Midbrain (tissue), 1 donor: ENCODE measurements around the gene S100A12.
A peak's percentile ranks its signal among the peaks of the same experiment; 100 is the strongest.
"Not testable (repeated sequence)": the region's sequence is repeated elsewhere in the genome, so short reads cannot be mapped to it uniquely, and the experiment has no call there.

Source experiments
- DNase-seq: peaks from one replicate; lab custom pipeline; 2025; lab: John Stamatoyannopoulos, UW

Gene S100A12

DNA sequence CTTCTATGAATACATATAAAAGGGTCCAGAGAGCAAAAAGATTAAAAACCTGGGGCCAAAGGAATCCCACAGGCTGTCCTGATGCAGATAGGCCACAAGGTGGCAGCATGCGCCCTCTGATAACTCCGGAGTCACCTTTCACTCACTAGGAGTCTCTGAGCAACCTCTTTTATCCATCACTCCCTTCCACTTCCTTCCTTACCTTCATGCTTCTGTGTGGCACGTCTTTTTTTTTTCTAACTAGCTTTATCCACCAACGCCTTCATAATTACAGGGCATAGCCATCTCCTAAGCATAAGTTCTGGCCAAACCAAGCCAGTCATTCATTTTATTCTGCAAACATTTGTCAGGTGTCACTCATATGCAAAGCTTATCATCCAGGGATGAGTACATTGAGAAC, 22.9 kb downstream of the S100A12 start:
- peak; percentile 45 for DNase-seq

DNA sequence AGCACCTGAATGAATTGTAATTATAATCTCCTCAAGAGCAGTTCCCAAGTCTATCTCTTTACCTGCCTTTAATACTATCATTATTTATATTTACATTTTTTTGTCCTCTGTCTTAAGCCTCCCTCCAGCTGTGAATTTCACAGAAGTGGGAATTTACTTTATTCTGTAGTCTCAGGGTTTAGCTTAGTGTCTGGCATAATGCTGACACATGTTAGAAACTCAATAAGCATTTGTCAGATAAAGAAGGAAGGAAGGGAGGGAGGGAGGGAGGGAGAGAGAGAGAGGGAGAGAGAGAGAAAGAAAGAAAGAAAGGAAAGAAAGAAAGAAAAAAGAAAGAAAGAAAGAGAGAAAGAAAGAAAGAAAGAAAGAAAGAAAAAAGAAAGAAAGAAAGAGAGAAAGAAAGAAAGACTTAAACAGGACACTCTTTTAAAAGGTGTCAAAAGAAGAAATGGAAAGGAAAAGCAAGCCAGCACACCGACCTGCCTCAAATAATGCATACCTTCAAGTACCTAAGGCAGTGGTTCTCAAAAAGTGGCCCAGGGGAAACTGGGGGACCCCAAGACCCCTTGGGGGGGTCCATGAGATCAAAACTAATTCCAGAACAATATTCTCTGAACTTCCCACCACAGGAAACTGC, 25.0 kb downstream of the S100A12 start:
- DNase-seq = no peak

DNA sequence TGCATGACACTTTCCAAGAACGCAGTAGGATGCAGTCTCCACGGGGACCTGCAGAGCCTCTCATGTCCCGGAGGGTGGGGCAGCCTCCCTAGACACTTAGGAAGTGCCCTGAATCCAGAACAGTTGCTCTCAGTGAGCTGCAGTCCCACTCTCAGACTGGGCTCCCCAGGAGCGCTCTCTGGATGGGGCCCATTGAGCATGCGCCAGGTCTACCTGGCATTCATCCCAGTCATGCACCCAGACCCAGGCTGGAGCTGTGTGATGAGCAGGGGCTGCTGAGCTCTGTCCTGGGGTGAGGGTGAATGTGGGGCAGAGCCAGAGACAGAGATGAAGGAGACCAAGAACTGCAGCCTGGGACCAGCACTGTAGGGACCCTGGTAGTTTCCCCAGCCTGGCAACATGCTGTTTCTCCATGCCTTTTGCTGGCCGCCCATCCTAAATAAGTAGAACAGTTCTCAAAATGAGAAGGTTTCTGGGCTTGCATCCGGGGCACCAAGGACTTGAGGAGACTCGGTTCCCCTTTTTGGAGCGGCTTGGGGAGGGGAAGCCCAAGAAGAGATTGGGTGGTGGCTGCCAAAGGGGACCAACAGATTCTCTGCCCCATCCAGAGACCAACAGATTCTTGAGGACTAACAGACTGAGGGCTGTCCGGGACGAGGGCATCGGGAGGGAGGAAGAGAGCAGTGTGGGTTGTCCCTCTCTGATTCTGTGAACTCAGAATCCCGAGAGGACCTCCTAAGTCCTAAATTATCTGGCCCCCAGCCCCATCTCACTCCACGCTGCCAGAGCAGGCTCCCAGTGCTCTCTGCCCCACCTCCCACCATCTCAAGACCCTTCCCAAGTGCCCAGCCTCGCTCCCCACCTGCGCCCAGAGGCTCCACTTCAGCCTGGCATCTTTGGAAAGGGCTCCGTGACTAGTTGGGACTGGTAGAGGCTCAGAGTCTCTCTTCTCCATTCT, 25.8 kb downstream of the S100A12 start:
- no peak for DNase-seq

- DNase-seq = no peak
Measured at GRCh38 chr1:153348511-153349362, 26.7 kb downstream of the S100A12 start, which contains the start of gene PGLYRP4. PGLYRP4 (minus strand) TSS chr1:153348841; CDS start chr1:153347932, 909 bp downstream.

DNA sequence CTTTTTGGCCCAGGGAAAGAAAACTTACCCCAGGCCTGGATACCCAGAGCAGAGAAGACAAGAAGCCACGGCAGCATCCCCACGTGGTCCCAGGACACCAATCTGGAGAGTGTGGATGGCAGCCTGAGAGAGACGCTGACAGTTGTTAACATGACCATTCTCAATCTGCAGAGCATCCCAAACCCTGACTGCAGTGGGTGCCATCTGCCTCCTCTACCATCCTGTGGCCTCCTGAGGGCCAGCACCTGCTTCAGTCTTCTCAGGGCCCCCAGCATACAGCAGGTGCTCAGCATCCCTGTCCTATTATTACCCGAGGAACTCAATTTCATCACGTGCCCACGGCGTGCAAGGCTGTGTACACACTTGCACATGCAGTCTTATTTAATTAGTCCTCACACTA, 27.6 kb downstream of the S100A12 start:
- no peak for DNase-seq

DNA sequence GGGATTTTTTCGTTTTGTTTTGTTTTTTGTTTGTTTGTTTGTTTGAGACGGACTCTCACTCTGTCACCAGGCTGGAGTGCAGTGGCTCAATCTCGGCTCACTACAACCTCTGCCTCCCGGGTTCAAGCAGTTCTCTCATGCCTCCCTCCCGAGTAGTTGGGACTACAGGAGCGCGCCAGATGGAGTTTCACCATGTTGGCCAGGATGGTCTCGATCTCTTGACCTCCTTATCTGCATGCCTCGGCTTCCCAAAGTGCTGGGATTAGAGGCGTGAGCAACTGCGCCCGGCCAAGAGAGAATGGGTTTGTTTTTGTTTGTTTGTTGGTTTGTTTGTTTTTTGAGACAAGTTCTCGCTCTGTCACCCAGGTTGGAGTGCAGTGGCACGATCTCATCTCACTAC, 28.4 kb downstream of the S100A12 start:
- DNase-seq = not testable (repeated sequence)

DNA sequence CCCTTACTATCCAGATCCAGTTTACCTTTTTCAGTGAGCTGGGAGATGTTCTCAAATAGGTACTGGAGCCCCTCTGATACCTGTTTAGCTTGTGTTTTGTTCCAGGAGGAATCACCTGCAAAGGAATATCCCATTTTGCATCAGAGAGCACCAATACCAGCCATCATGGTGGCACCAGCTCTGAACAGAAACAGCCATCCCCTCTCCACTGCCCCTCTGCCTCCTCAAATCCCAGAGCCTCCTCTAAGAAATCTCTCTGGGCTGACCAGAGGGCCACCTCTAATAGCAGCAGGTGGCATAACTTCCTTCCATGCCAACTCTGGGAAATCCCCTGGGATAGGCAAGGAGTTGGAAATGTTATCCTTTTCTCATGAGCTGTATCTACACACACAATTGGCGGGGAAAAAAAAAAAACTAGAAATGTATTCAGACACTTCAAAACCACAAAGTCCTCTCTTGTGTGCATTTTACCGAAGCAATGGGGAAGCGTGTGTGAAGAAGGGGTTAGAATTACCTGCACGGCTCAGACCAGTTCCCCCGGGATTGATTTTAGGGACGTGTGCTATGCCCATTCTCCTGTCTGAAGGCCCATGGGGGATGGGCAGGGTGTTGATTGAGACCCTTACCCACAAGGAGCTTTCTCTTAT, 29.2 kb downstream of the S100A12 start:
- DNase-seq = no peak

DNA sequence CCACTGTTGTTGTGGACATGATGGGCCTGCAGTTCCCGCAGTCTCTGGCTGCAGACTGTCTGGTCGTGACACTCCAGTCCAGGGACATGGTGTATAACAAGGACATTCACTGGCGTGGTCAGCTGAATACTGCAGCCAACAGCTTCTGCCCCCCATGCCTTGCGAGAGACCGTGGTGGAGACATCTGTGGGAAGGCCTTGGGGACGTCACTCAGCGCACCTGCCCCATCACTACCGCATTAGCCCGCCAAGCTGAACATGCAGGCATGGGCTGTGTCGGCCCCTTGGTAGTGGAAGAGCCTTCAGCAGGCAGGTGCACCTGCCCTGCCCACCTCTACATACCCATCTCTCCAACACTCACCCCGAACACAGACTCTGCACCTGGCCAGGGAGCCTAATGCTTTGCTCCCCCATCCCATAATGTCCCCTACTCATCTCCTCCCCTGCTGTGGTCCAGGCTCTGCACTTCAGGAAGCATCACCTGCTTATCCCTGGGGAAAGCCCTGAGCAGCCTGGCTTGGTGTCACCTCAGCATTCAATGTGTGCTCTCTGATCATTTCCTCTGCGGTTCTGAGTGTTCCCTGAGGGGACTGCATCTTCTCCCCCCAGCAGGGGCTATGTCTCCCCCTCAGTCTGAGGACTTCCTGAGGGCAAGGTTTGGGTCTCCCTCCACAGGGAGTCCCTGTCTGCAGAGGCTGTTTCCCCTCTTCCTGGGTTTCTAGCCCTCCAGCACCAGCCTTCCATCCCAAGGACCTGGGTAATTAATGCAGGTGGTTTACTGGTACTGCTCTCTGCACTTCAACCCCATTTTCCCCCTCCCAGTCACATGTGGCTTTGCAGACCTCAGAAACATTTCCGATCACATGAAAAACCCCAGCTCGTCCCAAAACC, 30.0 kb downstream of the S100A12 start:
- no peak for DNase-seq

DNA sequence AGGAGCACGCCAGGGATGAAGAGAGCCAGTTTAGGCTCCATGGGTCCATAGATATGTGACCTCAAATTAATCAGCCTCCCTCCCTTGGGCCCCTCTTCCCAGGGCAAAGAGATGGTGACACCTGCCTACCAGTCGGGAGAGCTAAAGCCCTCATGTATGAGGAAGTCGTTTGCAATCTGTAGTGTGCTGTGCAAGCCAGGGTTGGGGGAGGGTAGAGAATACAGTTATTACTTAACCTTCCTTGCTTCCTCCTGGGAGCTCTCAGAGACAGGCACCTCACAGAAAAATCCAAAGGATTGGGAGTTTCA, 30.7 kb downstream of the S100A12 start:
- no peak for DNase-seq

GRCh38 chr1:153343811-153344717, 31.4 kb downstream of the S100A12 start:
- no peak for DNase-seq

DNA sequence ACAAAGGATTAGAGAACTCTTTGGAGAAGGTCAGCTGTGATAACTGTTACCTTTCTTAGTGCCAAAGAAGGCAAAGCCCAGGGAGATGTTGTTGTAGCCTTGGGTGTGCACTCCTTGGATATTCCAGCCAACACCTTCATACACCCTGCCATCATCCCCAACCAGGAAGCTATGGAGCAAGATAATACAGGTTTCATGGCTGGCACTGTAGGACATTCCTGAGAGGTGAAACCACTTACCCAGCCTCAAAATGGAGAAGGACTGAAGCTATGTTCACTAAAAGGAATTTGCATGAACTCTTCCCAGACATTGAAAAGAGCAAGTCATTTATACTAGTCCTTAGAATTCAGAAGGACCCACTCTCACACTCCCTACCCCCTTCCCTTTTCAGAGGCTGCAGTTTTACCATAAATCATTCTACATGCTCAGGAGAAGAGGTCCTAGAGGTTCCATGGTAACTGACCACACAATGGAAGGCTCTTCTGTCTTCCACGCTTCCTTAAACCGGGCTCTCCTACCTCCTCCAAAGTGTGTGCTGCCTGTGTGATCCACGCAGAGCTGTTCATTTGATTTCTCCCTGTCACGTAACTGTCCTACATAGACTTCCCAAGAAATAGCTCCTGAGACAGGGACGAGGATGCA, 32.3 kb downstream of the S100A12 start:
- DNase-seq = no peak

DNA sequence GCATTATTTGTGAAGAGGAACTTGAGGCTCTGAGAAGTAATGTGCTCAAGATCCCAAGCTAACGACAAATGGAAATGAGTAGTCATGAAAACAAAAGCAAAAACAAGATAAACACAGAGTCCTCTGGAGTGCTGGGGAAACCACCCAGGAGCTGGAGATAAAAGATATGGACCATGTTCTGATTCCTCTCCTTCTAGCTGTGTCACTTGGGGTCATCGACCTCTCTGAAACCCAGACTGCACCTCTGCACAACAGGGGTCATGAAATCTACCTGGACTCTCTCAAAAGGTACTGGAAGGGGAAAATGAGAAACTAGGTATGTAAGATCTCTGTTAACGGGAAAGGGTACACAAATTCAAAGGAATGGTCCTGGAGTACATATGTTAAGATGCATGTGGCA, 33.2 kb downstream of the S100A12 start:
- no peak for DNase-seq

DNA sequence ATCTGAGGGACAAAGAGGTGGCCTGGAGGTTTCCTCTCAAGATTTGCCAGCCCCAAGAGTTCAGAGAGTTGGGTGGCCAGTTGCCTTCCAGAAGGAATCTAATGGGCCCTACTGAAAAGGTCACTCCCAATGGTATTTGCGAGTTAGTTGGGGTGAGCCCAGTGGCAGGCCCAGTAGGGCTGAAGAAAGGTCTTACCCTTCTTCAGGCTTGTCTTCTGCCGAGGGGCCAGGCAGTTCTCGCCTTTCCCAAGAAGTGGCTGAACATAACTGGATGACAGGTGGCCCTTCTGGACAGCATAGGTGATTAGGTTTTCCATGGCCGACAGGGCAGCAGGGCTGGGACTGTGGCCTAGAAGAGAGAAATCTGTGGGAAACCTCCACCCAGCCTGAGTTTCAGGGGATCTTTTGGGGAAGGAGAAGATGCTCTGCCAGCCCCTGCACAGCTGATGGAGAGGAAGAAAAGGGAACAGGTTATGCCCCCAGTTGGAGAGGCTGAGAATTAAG, 33.9 kb downstream of the S100A12 start:
- DNase-seq = no peak

- no peak for DNase-seq
Measured at GRCh38 chr1:153340356-153340755, 35.1 kb downstream of the S100A12 start.

GRCh38 chr1:153339802-153340201, 35.6 kb downstream of the S100A12 start:
- DNase-seq = no peak

- no peak for DNase-seq
Measured at GRCh38 chr1:153337980-153338853, 37.2 kb downstream of the S100A12 start.

DNA sequence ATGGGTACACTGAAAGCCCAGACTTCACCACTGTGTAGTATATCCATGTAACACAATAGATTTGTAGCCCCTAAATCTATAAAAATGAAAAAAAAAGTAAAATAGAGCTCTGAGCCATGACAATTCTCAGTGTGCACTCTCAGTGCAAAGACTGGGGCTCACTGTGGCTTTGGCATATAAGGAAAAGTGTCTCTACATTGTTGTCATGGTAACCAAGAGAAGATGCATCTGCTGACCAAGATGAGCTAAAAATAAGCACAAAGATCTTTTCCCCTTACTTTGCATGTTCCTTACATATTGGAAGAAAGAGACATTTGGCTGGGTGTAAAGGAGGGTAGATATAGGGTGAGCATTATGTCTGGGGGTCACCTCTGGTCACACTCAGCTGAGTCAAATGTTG, 38.8 kb downstream of the S100A12 start:
- DNase-seq = no peak

- DNase-seq = no peak
Measured at GRCh38 chr1:153333902-153334301, 41.5 kb downstream of the S100A12 start.
